H9 (cell line): ENCODE data around the gene OBP2B. TPM values are rescaled to one million over a fixed set of nuclear protein-coding genes. Genes with fewer than 3 reads are reported as not detected.

ENCODE experiments used
- DNase-seq: peaks from one replicate; pipeline ENCODE4 v3.0.0-alpha.2; 2017
- H2AFZ ChIP-seq: one replicate; pipeline ENCODE4 v1.6.1; 2013; ENCODE audit warnings: mild to moderate bottlenecking, low read length, control low read depth, moderate library complexity
- H2AK5ac ChIP-seq: 2 replicates; pipeline ENCODE4 v1.6.1; 2013; ENCODE audit warnings: low read length, control low read depth, mixed read lengths; ENCODE audit not compliant: insufficient read length
- H2BK120ac ChIP-seq: one replicate; pipeline ENCODE4 v1.6.1; 2013; ENCODE audit warnings: low read depth, mild to moderate bottlenecking, low read length, control low read depth, inconsistent platforms; ENCODE audit not compliant: poor library complexity, severe bottlenecking
- H2BK12ac ChIP-seq: 2 replicates; pipeline ENCODE4 v1.6.1; 2013; ENCODE audit warnings: low read length, control low read depth, mixed read lengths, low read depth; ENCODE audit not compliant: insufficient read length
- H2BK15ac ChIP-seq: 2 replicates; pipeline ENCODE4 v1.6.1; 2013; ENCODE audit warnings: low read depth, low read length, control low read depth
- H2BK20ac ChIP-seq: one replicate; pipeline ENCODE4 v1.6.1; 2013; ENCODE audit warnings: low read depth, mild to moderate bottlenecking, low read length, control low read depth, inconsistent platforms; ENCODE audit not compliant: poor library complexity, severe bottlenecking
- H2BK5ac ChIP-seq: 2 replicates; pipeline ENCODE4 v1.6.1; 2013; ENCODE audit warnings: low read length, control low read depth, mixed read lengths; ENCODE audit not compliant: insufficient read length
- H3K14ac ChIP-seq: 2 replicates; pipeline ENCODE4 v1.6.1; 2013; ENCODE audit warnings: low read length, control low read depth; ENCODE audit not compliant: insufficient read depth
- H3K18ac ChIP-seq: 2 replicates; pipeline ENCODE4 v1.6.1; 2013; ENCODE audit warnings: low read depth, mild to moderate bottlenecking, mixed read lengths, low read length, control low read depth; ENCODE audit not compliant: insufficient read length
- H3K23ac ChIP-seq: 2 replicates; pipeline ENCODE4 v1.6.1; 2013; ENCODE audit warnings: low read length, control low read depth, mixed read lengths, low read depth; ENCODE audit not compliant: insufficient read length
- H3K23me2 ChIP-seq: 2 replicates; pipeline ENCODE4 v1.6.1; 2013; ENCODE audit warnings: low read depth, mild to moderate bottlenecking, mixed read lengths, low read length, control low read depth; ENCODE audit not compliant: insufficient read length, poor library complexity, severe bottlenecking
- H3K27ac ChIP-seq: 2 replicates; pipeline ENCODE4 v1.5.1; 2013; ENCODE audit warnings: low read length, control low read depth, mixed read lengths, low read depth; ENCODE audit not compliant: insufficient read length
- H3K27me3 ChIP-seq: 2 replicates; pipeline ENCODE4 v1.6.1; 2013; ENCODE audit warnings: low read length, control low read depth, inconsistent platforms; ENCODE audit not compliant: insufficient read depth
- H3K4ac ChIP-seq: 2 replicates; pipeline ENCODE4 v1.6.1; 2013; ENCODE audit warnings: low read depth, mild to moderate bottlenecking, control low read depth, inconsistent platforms, low read length, moderate library complexity
- H3K4me1 ChIP-seq: 2 replicates; pipeline ENCODE4 v1.6.1; 2013; ENCODE audit warnings: low read length, control low read depth, inconsistent platforms; ENCODE audit not compliant: insufficient read depth
- H3K4me2 ChIP-seq: 2 replicates; pipeline ENCODE4 v1.6.1; 2013; ENCODE audit warnings: low read length, control low read depth, mixed read lengths; ENCODE audit not compliant: insufficient read length, insufficient read depth
- H3K56ac ChIP-seq: 2 replicates; pipeline ENCODE4 v1.6.1; 2013; ENCODE audit warnings: low read depth, mild to moderate bottlenecking, mixed read lengths, low read length, control low read depth; ENCODE audit not compliant: insufficient read length
- H3K79me1 ChIP-seq: 2 replicates; pipeline ENCODE4 v1.6.1; 2013; ENCODE audit warnings: low read depth, mild to moderate bottlenecking, moderate library complexity, low read length, control low read depth, inconsistent platforms; ENCODE audit not compliant: insufficient read depth, poor library complexity, severe bottlenecking
- H3K79me2 ChIP-seq: 2 replicates; pipeline ENCODE4 v1.6.1; 2013; ENCODE audit warnings: low read length, control low read depth, inconsistent platforms; ENCODE audit not compliant: insufficient read depth
- H3K9ac ChIP-seq: 2 replicates; pipeline ENCODE4 v1.6.1; 2013; ENCODE audit warnings: low read length, control low read depth, mixed read lengths; ENCODE audit not compliant: insufficient read length; ENCODE audit errors: extremely low read depth
- H3K9me3 ChIP-seq: one replicate; pipeline ENCODE4 v1.6.1; 2013; ENCODE audit warnings: low read depth, low read length, inconsistent platforms; ENCODE audit not compliant: control insufficient read depth
- H3T11ph ChIP-seq: one replicate; pipeline ENCODE4 v1.6.1; 2013; ENCODE audit warnings: mild to moderate bottlenecking, low read length, control low read depth, inconsistent platforms
- H4K20me1 ChIP-seq: one replicate; pipeline ENCODE4 v1.6.1; 2013; ENCODE audit not compliant: control insufficient read depth, insufficient read length, insufficient read depth
- H4K5ac ChIP-seq: 2 replicates; pipeline ENCODE4 v1.6.1; 2013; ENCODE audit warnings: low read depth, mild to moderate bottlenecking, mixed read lengths, low read length, control low read depth; ENCODE audit not compliant: insufficient read length
- H4K8ac ChIP-seq: replicated peaks from 2 replicates; pipeline ENCODE4 v1.6.1; 2013; ENCODE audit warnings: low read length, control low read depth, mixed read lengths, low read depth; ENCODE audit not compliant: insufficient read length
- H4K91ac ChIP-seq: 2 replicates; pipeline ENCODE4 v1.6.1; 2013; ENCODE audit warnings: low read depth, mild to moderate bottlenecking, moderate library complexity, mixed read lengths, low read length, control low read depth; ENCODE audit not compliant: insufficient read length
- H3K27ac Mint-ChIP-seq, 3 experiments: 2 replicates in 2 of 3; 3 replicates in 1 of 3; pipeline ENCODE4 v1.8.0; 2020 to 2021; ENCODE audit warnings: mixed read lengths in 3 of 3, mild to moderate bottlenecking in 1 of 3, moderate library complexity in 1 of 3
- H3K27me3 Mint-ChIP-seq: 2 replicates; pipeline ENCODE4 v1.8.0; 2021; ENCODE audit warnings: low read depth, mild to moderate bottlenecking, moderate library complexity, mixed read lengths
- H3K36me3 Mint-ChIP-seq, 3 experiments: 2 replicates in 2 of 3; 3 replicates in 1 of 3; pipeline ENCODE4 v1.8.0; 2020 to 2021; ENCODE audit warnings: low read depth in 3 of 3, mixed read lengths in 3 of 3; ENCODE audit not compliant: insufficient read depth in 1 of 3
- H3K4me1 Mint-ChIP-seq, 2 experiments: 2 replicates each; pipeline ENCODE4 v1.8.0; 2020; ENCODE audit warnings: mixed read lengths in 2 of 2
- H3K4me3 Mint-ChIP-seq, 2 experiments: 2 replicates in 1 of 2; 3 replicates in 1 of 2; pipeline ENCODE4 v1.8.0; 2020 to 2021; ENCODE audit warnings: mild to moderate bottlenecking in 2 of 2, mixed read lengths in 2 of 2, moderate library complexity in 1 of 2
- H3K9me3 Mint-ChIP-seq, 2 experiments: 2 replicates in 1 of 2; 3 replicates in 1 of 2; pipeline ENCODE4 v1.8.0; 2020; ENCODE audit warnings: mild to moderate bottlenecking in 2 of 2, mixed read lengths in 2 of 2, moderate library complexity in 1 of 2
- CTCF ChIP-seq: fragments of 200-600 bp; sonication (generic); conservative IDR thresholded peaks from 3 replicates; pipeline ENCODE4 v1.8.0; 2021; ENCODE audit warnings: antibody characterized with exemption, mild to moderate bottlenecking
- WGBS: extraction: QIAGEN DNeasy Blood & Tissue Kit; methylation state at CpG from one replicate; pipeline ENCODE4 v1.1.7; 2013; ENCODE audit warnings: missing lambda C conversion rate, low lambda C conversion rate, mixed read lengths; ENCODE audit not compliant: insufficient read length; ENCODE audit errors: extremely low coverage; 5-methylcytosine and 5-hydroxymethylcytosine counted together
- total RNA-seq: library from RNA; stranded (reverse); gene quantifications from 2 replicates; pipeline ENCODE4 v1.2.1, GENCODE V29; 2021

OBP2B gene
- total RNA-seq, 1 experiment from 2014 or later: not detected

DNA sequence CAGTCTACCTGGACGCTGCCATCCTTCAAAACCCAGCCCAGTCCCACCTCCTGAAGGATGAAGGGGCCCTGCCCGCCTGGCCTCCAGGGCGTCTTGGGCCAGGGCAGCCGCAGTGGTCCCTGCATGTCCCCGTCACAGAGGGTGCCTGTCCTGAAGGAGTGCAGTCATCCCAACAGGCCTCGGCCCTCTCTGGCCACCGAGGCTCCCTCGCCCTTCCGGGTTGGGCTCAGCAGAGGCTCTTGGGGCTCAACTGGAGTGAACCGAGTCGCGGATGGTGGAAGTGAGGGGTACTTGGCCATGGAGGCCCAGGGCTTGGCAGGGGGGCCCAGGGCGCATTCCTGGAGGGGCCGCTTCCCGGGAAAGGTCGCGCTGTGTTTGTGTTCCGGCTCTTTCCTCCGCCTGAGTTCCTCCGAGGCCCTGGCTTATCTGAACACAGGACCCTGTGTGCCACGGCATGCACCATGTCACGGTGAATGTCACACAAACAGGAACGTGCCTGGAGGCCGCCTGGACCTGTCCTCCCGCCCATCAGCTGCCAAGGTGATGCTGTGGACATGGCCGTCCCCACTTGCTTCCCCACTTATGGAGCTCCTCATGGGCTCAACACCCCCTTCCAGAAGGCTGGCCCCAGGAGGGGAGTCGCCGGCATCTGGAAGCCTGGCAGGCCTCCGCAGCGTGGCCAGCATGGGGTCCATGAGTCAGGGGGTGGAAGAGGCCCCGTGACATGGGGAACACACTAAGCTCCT, 25.7 kb upstream of the OBP2B start:
- no peaks in the 10 kb centered on the region; a peak in 2 of 7 replicates for H3K36me3 Mint-ChIP-seq
- no peaks in the 10 kb centered on the region for H3K9me3 ChIP-seq
- H3K4ac ChIP-seq: no peak overlapping the region
- no peak overlapping the region for H3T11ph ChIP-seq
- H2BK20ac ChIP-seq: no peak overlapping the region
- no peak overlapping the region for H3K56ac ChIP-seq
- H3K27me3 ChIP-seq: no peaks in the 10 kb centered on the region; the same call in 1 of the 2 replicates
- no peak overlapping the region for H2AFZ ChIP-seq
- no peak overlapping the region for H4K5ac ChIP-seq
- H3K79me2 ChIP-seq: no peaks in the 10 kb centered on the region
- H3K4me2 ChIP-seq: no peak overlapping the region
- no peak overlapping the region for H4K8ac ChIP-seq
- H3K27me3 Mint-ChIP-seq: peaks cover 64% of the 10 kb centered on the region
- H3K4me3 Mint-ChIP-seq: no peak overlapping the region
- H3K79me1 ChIP-seq: no peaks in the 10 kb centered on the region
- H2BK15ac ChIP-seq: no peak overlapping the region
- no peak overlapping the region for H3K18ac ChIP-seq
- H4K91ac ChIP-seq: no peak overlapping the region
- WGBS: no CpG with 5 or more reads among the region's 31 CpGs
- H3K9ac ChIP-seq: no peak overlapping the region
- TF ChIP-seq CTCF: no peak
- H3K23me2 ChIP-seq: peaks cover 9% of the 10 kb centered on the region
- no peak overlapping the region for H2AK5ac ChIP-seq
- H3K4me1 Mint-ChIP-seq: peaks cover 5% of the 10 kb centered on the region in 2 experiments
- no peaks in the 10 kb centered on the region for H3K4me1 ChIP-seq
- no peak overlapping the region for H2BK12ac ChIP-seq
- H2BK5ac ChIP-seq: no peak overlapping the region
- peaks cover 5 to 7% of the 10 kb centered on the region in 2 experiments; a peak in 4 of 5 replicates for H3K9me3 Mint-ChIP-seq
- no peak overlapping the region for H3K23ac ChIP-seq
- no peaks in the 10 kb centered on the region for H4K20me1 ChIP-seq
- H3K14ac ChIP-seq: no peak overlapping the region
- no peak overlapping the region for H3K27ac Mint-ChIP-seq
- peak; percentile 26 for DNase-seq
- H2BK120ac ChIP-seq: no peak overlapping the region
- H3K27ac ChIP-seq: no peak overlapping the region
